BJ (cell line): ENCODE data around the gene ALDH16A1. TPM values are rescaled to one million over a fixed set of nuclear protein-coding genes. Genes with fewer than 3 reads are reported as not detected.

Source experiments
- CTCF ChIA-PET: fragments of 350-600 bp; formaldehyde crosslinking; extraction: SDS; loops from one replicate; lab custom pipeline; 2021; ENCODE audit warnings: antibody characterized with exemption, inconsistent platforms; lab: Yijun Ruan, JAX
- POLR2A ChIA-PET: fragments of 300-600 bp; sonication (Branson Sonifier 250); formaldehyde crosslinking; extraction: SDS; loops from one replicate; lab custom pipeline; 2021; ENCODE audit warnings: antibody characterized with exemption; lab: Charles Lee
- DNase-seq: peaks from one replicate; pipeline ENCODE4 v3.0.0-alpha.2; 2011; ENCODE audit warnings: low read depth
- H3K27me3 ChIP-seq: 2 replicates; pipeline ENCODE4 v1.6.0; 2011; ENCODE audit warnings: low read length; ENCODE audit not compliant: control insufficient read depth, insufficient read depth
- H3K36me3 ChIP-seq: 2 replicates; pipeline ENCODE4 v1.5.1; 2011; ENCODE audit warnings: low read length; ENCODE audit not compliant: control insufficient read depth, insufficient read depth
- H3K4me3 ChIP-seq: 2 replicates; pipeline ENCODE4 v1.5.1; 2011; ENCODE audit warnings: low read depth, mild to moderate bottlenecking, control low read depth, low read length
- CTCF ChIP-seq: IDR thresholded peaks from 2 replicates; pipeline ENCODE4 v1.5.1; 2011; ENCODE audit warnings: low read depth, mild to moderate bottlenecking, control low read depth, inconsistent platforms, low read length, moderate library complexity; ENCODE audit not compliant: insufficient read depth
- polyA plus RNA-seq: library from polyadenylated mRNA; depleted of rRNA; stranded (reverse); fragments of >200 nt; gene quantifications from 2 replicates; pipeline ENCODE4 v1.2.3, GENCODE V29; 2011

The ALDH16A1 gene
- polyA plus RNA-seq, 1 experiment: 15.0 TPM

GRCh38 chr19:49408816-49409440 lies 44.1 kb upstream of the ALDH16A1 start:
- Histone ChIP-seq H3K4me3 (no peak overlapping the region), H3K36me3 (no peaks in the 10 kb centered on the region), H3K27me3 (peaks cover 1% of the 10 kb centered on the region)
- no peak for DNase-seq
- TF ChIP-seq CTCF: no peak
- ChIA-PET POLR2A (no interaction called here), CTCF (interaction anchor here (0.6 to 1.6 kb wide), 3 partner anchors 17 to 151 kb away, joined by 3 to 6 read pairs (median 3); no protein-coding TSS in a partner anchor)

DNA sequence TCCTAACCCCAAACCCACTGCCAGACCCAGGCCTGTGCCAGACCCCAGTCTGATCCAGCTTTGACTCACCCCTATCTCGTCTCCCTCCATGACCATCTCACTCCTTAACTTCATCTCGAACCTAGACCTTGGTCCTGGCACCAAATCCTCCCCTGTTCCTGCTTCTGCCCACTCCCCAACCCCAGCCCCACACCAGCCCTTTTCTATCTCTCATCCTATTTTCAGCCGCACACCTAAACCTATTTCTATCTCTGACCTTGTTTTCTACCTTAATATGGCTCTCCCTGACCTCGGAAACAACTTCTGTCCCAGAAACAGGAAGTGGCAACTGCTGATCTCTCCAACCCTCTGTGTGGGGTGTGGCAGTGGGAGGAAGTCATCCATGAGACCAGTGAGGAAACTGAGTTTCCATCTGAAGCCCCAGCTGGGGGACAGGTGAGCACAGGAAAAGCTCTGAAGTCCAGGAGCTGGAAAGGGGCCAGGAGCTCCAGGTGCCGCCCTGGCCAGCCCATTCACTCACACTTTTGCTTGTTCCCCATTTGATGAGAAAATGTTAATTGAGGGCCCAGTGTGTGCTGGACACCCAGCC lies 43.5 kb upstream of the ALDH16A1 start:
- Histone ChIP-seq H3K36me3 (no peaks in the 10 kb centered on the region), H3K27me3 (peaks cover 1% of the 10 kb centered on the region), H3K4me3 (no peak overlapping the region)
- ChIA-PET POLR2A (no interaction called here), CTCF (interaction anchor here (0.6 to 1.6 kb wide), 2 partner anchors 18 to 152 kb away, joined by 3 to 6 read pairs; no protein-coding TSS in a partner anchor)
- TF ChIP-seq CTCF: no peak
- DNase-seq: no peak

DNA sequence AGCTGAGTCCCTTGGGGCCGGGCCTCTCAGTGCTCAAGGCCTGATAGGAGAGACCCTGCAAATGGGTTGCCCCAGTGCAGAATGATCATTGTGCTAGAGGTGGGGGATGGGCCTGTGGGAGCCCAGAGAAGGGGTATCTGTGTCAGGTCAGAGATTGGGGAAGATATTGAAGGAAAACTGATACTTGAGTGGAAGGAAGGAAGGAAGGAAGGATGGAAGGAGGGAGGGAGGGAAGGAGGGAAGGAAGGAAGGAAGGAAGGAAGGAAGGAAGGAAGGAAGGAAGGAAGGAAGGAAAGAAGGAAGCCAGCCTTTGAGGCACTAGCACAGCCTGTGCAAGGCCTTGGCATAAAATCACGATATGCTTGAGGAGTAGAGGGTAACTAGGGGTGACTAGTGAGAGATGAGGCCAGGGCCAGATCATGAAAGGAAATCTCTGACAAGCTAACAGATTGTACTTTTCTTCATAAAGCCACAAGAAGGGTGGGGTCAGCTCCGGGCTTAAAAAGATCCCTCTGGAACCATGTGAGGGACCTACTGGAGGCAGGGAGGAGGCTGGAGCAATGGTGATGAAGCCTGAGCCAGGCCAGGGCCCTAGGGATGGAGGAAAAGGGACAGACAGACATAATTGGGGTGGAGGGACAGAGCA lies 41.2 kb upstream of the ALDH16A1 start:
- Histone ChIP-seq H3K4me3 (no peak overlapping the region), H3K36me3 (no peaks in the 10 kb centered on the region), H3K27me3 (peaks cover 1% of the 10 kb centered on the region)
- ChIA-PET POLR2A (no interaction called here), CTCF (interaction anchor here (2.4 kb wide), 1 partner anchor 20 kb away, joined by 7 read pairs; no protein-coding TSS in a partner anchor)
- TF ChIP-seq CTCF: no peak
- no peak for DNase-seq

DNA sequence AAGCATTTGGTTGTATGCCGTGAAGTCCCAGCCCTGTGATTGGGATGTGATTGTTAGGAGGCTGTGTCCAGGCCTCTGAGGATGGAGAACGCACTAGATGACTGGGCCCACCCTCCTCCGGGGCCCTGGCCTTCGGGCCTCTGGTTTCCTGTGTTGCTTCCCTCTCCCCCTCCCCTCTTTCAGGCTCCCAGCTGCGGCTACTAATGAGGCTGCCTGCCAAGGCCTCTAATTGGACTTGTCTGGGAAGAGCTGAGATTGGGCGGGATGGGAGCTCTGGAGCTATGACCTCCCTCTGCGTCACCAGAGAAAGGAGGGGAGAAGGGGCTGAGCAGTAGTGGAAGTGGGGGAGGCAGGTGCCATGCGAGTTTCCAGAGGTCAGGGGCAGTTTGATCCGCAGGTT lies 39.7 kb upstream of the ALDH16A1 start:
- CTCF ChIA-PET: interaction anchor here (0.8 to 1.4 kb wide), 2 partner anchors 29 to 157 kb away, joined by 3 read pairs; no protein-coding TSS in a partner anchor
- TF ChIP-seq CTCF: no peak
- no peaks in the 10 kb centered on the region for H3K36me3 ChIP-seq
- no peak for DNase-seq
- H3K4me3 ChIP-seq: no peak overlapping the region
- peaks cover 4% of the 10 kb centered on the region for H3K27me3 ChIP-seq
- POLR2A ChIA-PET: no interaction called here

GRCh38 chr19:49414256-49414655 lies 38.8 kb upstream of the ALDH16A1 start:
- Histone ChIP-seq H3K4me3 (no peak overlapping the region), H3K36me3 (no peaks in the 10 kb centered on the region), H3K27me3 (peaks cover 11% of the 10 kb centered on the region)
- no peak for TF ChIP-seq CTCF
- ChIA-PET POLR2A (no interaction called here), CTCF (interaction anchor here (0.8 to 1.4 kb wide), 2 partner anchors 28 to 156 kb away, joined by 3 read pairs; no protein-coding TSS in a partner anchor)
- DNase-seq: no peak
